NCI-H345 treated with DMSO at 0.1 percent for 48 hours (cell line): ENCODE measurements around the gene KCP.

Experiments
- DNase-seq: peaks from one replicate; lab custom pipeline; 2025; ENCODE audit not compliant: unreplicated experiment; lab: John Stamatoyannopoulos, UW

KCP gene

GRCh38 chr7:128939075-128939860 lies 28.8 kb upstream of the KCP start:
- DNase-seq = no peak

DNA sequence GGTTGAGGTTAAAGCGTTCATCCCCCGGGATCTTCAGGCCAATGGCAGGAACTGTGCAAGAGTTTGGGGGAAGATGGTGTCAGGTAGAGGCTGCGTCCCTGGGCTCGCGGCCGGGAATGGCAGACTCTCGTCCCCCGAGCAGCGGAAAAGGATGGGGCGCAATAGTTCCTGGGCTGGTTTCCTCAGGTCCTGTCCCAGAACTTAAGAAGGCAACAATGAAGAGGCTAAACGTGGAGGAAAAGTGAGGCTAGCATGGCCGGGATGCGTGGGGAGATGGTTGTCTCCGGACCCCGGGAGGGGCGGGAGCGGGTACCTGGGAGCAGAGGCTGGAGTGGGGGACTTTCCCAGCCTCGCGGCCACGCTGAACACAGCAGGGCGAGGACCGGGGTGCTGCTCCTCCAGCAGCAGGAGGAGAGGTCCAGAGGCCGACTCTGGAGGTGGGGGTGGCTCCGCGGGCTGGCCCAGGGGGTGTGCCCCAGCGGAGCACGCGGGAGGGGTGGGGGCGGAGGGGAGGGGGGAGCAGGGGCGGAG lies 28.1 kb upstream of the KCP start:
- no peak for DNase-seq

DNA sequence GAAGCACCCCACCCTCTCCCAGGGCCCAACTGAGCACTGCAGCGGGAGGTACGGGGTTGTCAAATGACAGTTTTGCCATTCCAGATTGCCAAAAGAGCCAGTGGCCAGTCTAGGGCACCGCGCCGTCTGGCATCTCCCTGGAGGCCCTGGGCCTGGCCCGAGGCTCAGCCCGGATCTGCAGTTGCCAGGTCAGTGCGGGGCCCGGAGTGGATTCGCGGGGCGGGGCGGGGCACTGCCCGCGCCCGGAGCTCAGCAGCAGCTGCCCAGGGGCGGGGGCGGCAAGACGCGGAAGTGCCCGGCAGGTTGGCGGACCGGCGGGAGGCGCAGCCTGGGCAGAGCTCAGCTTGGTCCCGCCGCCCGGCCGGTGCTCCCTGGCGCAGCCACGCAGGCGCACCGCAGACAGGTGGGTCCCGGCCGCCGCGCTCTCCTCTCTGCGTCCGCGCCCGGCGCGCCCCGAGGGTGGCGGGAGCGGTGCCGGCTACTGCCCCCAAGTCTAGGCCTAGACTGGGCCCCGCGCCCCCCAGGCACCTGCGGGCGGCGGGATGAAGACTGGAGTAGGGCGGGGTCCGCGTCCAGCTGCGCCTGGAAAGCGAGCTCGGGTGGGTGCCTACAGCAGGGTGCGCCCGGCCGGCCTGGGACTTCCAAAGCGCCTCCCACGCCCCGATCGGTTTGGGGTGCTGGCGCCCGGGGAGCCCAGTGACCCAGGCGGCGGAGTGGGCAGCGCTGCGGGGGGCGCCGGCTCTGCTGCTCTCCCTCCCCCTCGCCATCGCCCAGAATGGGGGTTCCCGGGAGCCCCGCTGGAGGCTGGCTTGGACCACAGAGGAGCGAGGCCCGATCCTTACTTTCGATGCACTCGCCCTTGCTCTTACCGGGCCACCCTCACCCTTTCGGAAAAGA lies 27.4 kb upstream of the KCP start, which contains the start of gene IRF5:
IRF5 (plus strand) TSS at position 281 of the 897 bp plus-strand sequence. CDS start 4,155 bp downstream, outside the sequence.
- DNase-seq = no peak

DNA sequence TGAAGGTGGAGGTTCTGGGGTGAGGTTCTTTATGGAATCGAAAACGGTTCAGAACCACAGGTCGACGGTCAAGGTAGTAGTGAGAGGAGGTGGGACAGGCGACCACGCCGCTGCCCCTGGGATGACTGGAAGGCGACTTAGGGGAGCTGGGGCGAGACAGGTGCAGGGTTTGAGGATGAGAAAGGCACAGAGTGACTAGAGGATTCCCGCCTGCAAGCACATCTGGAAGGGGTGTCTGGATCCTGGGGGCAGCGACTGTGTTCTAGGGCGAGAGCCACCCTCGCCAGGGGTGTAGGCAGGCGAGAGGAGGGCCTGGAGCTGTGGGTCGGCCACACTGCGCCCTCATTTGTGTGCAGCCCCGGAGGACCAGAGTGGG lies 26.8 kb upstream of the KCP start:
- no peak for DNase-seq

DNA sequence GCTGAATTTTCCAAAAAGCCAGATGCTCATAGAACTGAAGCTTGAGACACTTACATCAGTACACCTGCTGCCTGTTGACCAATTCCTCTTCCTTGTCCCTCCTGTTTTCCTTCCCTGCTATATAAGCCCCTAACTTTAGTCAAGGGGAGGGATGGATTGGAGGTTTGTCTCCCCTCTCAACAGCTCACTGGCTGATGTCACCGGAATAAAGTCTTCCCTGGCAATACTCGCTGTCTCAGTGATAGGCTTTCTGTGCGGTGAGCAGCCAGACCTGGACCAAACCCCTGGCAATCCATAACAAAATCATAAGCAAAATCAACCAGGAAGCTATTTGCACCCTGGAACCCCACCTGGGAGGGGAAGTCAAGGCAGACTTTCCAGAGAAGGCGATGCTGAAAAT lies 26.3 kb upstream of the KCP start:
- DNase-seq = no peak

DNA sequence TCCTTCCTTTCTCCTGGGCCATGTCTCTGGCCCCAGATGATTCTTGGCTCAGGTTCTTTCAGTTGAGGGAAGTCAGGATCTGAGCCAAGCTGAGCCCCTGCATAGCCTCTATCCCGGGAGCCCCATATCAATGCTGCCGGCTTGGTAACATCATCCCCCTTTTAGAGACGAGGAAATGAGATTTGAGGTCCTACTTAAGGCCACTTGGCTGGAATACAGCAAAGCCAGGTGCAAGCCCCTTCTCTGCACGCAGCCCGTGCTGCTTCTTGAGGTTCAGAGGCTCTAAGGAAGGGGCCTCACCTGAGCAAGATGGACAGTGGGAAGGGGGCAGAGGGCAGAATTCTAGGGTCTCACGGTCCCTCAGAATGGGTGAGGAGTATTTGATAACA lies 24.8 kb upstream of the KCP start:
- DNase-seq = no peak

GRCh38 chr7:128934361-128935341 lies 24.1 kb upstream of the KCP start:
- DNase-seq = no peak

GRCh38 chr7:128933180-128933891 lies 22.8 kb upstream of the KCP start:
- DNase-seq = no peak

DNA sequence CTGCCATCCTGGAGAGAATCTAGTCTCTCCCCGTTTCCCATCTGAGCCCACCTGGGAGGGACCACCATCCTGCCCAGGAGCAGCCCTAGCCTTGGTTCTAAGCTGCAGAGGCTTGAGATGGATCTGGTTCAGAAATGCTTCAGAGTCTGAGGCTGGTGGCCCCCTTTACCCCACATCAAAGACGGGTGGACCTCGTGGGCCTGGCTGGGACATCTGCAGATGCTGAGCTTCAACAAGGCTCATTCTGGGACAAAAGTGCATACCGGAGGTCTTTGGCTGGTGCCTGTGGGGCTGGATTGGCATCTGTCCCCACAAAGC lies 22.3 kb upstream of the KCP start:
- DNase-seq = no peak

GRCh38 chr7:128931965-128932861 lies 21.7 kb upstream of the KCP start:
- DNase-seq = no peak

- no peak for DNase-seq
Measured at GRCh38 chr7:128931190-128931798, 20.8 kb upstream of the KCP start.

DNA sequence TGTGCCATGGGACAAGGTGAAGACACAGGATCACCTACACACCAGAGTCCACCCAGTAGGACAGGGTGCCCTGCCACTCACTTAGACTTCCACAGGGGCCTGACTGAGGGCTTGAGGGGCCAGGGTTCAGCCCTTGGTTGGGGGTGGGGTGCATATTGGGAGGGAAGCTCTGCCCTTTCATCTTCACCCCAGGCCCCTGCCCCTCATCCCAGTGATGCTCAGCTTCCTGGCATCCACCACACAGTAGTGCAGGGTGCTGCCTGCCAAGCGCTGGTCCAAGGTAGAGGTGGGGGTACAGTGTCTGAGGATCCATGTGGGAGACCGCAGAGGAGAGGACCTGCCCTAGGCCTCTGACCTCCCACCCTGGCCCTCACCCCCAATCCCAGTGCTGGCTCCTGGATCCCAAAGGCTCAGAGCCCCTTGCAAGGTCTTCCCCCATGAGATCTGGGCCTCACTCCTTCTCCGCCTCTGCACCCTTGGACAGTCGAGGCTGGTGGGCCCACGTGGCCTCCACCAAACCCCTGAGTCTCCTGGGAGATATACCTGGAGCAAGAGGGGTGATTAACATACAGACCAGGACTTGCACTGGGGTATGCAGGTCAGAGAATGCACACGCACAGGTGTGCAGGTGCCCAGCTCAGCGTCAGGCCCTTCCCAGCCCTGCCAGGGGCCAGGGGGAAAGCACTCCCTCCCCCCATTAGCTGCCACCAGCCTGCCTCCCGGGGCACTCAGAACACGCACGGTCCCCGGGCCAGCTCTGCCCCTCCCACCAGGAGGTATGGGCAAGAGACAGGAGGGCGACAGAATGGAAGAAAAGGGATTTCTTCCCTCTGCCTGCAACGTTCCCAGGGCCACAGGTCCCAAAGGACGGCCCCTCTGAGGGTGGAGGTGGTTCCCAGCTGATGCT lies 18.6 kb upstream of the KCP start:
- no peak for DNase-seq

GRCh38 chr7:128928159-128928813 lies 17.8 kb upstream of the KCP start:
- no peak for DNase-seq

DNA sequence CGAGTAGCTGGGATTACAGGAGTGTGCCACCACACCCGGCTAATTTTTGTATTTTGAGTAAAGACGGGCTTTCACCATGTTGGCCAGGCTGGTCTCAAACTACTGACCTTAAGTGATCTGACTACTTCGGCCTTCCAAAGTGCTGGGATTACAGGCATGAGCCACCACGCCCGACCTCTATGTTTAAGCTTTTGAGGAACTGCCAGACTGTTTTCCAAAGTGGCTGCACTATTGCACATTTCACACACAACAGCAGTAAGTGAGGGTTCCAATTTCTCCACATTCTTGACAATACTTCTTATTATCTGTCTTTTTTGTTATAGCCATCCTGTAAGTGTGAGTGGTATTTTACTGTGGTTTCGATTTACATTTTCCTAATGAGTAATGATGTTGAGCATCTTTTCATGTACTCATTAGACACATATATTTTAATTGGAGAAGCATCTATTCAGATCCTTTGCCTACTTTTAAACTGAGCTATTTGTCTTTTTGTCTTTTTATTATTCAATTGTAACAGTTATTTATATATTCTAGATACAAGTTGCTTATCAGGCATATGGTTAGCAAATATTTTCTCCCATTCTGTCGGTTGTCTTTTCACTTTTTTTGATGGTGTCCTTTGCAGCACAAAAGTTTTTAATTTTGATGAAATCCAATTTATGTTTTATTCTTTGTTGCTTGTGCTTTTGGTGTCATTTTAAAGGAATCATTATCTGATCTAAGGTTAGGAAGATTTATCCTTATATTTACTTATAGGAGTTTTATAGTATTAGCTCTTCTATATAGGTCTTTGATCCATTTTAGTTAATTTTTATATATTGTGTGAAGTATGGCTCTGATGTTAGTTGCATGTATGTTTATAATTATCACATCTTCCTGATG lies 14.4 kb upstream of the KCP start:
- DNase-seq = no peak

DNA sequence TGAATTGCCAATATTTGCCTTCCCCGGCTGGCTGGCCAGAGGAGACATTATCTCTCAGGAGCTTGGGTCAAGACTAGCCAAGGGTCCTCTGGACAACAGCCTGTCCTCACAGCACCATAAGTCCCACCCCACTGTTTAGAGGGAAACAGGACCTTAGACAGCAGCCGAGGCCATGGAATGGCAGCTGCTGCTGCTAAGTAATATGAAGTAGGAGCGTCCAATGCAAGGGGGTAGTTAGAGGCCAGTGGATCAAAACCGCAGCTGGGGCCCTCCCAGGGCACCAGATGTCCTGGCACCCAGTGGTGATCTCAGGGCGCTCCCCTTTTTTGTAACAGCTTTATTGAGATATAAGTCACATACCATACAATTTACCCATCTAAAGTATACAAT lies 12.9 kb upstream of the KCP start:
- no peak for DNase-seq
